HG03064 (cell line): ENCODE measurements around the gene CLPSL2.

Source experiments
- ATAC-seq: cut with Tn5 transposase; IDR thresholded peaks from one replicate; pipeline ENCODE4 v1.9.1; 2021; ENCODE audit warnings: low read depth; ENCODE audit not compliant: unreplicated experiment

Gene CLPSL2

GRCh38 chr6:35786272-35786671, 9.9 kb downstream of the CLPSL2 start:
- no peak for ATAC-seq

GRCh38 chr6:35786810-35787209, 10.4 kb downstream of the CLPSL2 start:
- ATAC-seq: no peak

GRCh38 chr6:35787266-35788218, 11.1 kb downstream of the CLPSL2 start:
- no peak for ATAC-seq

GRCh38 chr6:35788423-35788982, 12.1 kb downstream of the CLPSL2 start:
- ATAC-seq: no peak

- ATAC-seq: no peak
Observed at GRCh38 chr6:35790683-35791082, 14.3 kb downstream of the CLPSL2 start.

GRCh38 chr6:35794536-35795452, 18.4 kb downstream of the CLPSL2 start:
- no peak for ATAC-seq

- no peak for ATAC-seq
Observed at GRCh38 chr6:35795453-35796071, 19.2 kb downstream of the CLPSL2 start.

- no peak for ATAC-seq
Observed at GRCh38 chr6:35796236-35796635, 19.8 kb downstream of the CLPSL2 start.

- ATAC-seq: no peak
Observed at GRCh38 chr6:35797837-35798526, 21.6 kb downstream of the CLPSL2 start.

GRCh38 chr6:35798706-35799105, 22.3 kb downstream of the CLPSL2 start:
- no peak for ATAC-seq

GRCh38 chr6:35801148-35801547, 24.8 kb downstream of the CLPSL2 start:
- ATAC-seq: no peak

- no peak for ATAC-seq
Observed at GRCh38 chr6:35804996-35805736, 28.8 kb downstream of the CLPSL2 start, which contains the start of gene LHFPL5. Gene LHFPL5, plus strand, starts transcription at chr6:35805352. Its CDS starts 319 bp downstream, at chr6:35805671.

- no peak for ATAC-seq
Observed at GRCh38 chr6:35808688-35809087, 32.3 kb downstream of the CLPSL2 start.

- ATAC-seq: no peak
Observed at GRCh38 chr6:35809809-35810208, 33.4 kb downstream of the CLPSL2 start.

GRCh38 chr6:35810971-35811698, 34.7 kb downstream of the CLPSL2 start:
- ATAC-seq: no peak

- no peak for ATAC-seq
Observed at GRCh38 chr6:35811699-35811995, 35.2 kb downstream of the CLPSL2 start.

GRCh38 chr6:35817515-35817914, 41.1 kb downstream of the CLPSL2 start:
- no peak for ATAC-seq

- ATAC-seq: no peak
Observed at GRCh38 chr6:35823601-35824000, 47.2 kb downstream of the CLPSL2 start.
